Measurements from ENCODE around the gene NSRP1.
A peak's percentile ranks its signal among the peaks of the same experiment; 100 is the strongest.

DNA sequence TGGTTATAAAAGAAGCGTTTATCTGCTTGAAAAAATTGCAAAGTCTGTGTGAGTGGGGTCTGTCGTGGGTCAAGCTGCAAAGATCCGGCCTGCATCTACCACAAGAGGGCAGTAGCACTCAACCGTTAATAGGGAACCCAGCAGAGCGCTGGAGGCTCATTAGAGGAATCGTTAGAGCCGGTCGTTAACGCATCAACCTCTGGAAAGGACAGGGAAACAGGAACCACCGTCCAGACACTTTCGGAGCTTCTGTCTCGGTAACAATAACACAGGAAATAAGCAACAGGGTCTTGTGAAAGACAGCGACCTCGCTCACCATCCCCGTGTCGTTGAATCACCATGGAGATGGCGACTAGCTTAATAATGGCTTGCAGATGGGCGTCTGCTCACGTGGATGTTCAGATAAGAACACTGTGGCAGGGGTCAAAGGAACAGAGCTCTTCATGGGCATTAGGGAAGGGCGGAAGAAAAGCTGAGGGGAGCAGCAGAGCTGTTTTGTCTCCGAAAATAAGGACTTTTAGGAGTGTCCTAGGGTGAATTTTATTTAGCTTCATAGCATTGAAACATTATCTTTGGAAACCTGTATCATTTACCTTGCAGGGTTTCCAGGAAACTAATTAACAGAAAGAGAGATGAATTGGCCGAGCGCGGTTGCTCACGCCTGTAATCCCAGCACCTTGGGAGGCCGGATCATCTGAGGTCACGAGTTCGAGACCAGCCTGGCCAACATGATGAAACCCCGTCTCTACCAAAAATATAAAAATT is 11.9 kb upstream of the NSRP1 start:
- TF ChIP-seq CTCF (IDR thresholded peaks at IDR 0.05) (peak; percentile 84 to 88 (median 86)), POLR2A (IDR thresholded peaks at IDR 0.05) (no peak), EP300 (IDR thresholded peaks at IDR 0.05; ENCODE audit: low read depth) (no peak), POLR2AphosphoS5 (IDR thresholded peaks at IDR 0.05) (peak in 1 of 3 donors; percentile 13)
